Loucy (cell line): ENCODE measurements around the gene RGS9.
"Not testable (repeated sequence)": the region's sequence is repeated elsewhere in the genome, so short reads cannot be mapped to it uniquely, and the experiment has no call there.

ENCODE experiments used
- H2AFZ ChIP-seq: fragments of 200-600 bp; sonication (generic); 2 replicates; pipeline ENCODE4 v1.6.0; 2016; ENCODE audit warnings: antibody characterized with exemption, mild to moderate bottlenecking, low read length, moderate library complexity
- H3F3A ChIP-seq: fragments of 200-600 bp; 2 replicates; pipeline ENCODE4 v1.6.0; 2016; ENCODE audit warnings: antibody characterized with exemption, low read depth, mild to moderate bottlenecking
- H3K27me3 ChIP-seq: fragments of 200-600 bp; sonication (generic); 2 replicates; pipeline ENCODE4 v1.6.1; 2014; ENCODE audit warnings: low read length, mild to moderate bottlenecking; ENCODE audit not compliant: insufficient read depth, poor library complexity, severe bottlenecking
- H3K36me3 ChIP-seq: fragments of 200-600 bp; sonication (generic); 2 replicates; pipeline ENCODE4 v1.6.1; 2016; ENCODE audit warnings: low read length; ENCODE audit not compliant: insufficient read depth
- H3K4me1 ChIP-seq: fragments of 200-600 bp; sonication (generic); 2 replicates; pipeline ENCODE4 v1.5.1; 2014; ENCODE audit warnings: low read length, mild to moderate bottlenecking; ENCODE audit not compliant: insufficient read depth, poor library complexity, severe bottlenecking
- H3K4me2 ChIP-seq: fragments of 200-600 bp; sonication (generic); 2 replicates; pipeline ENCODE4 v1.6.0; 2014; ENCODE audit warnings: antibody characterized with exemption, low read length, low read depth, mild to moderate bottlenecking; ENCODE audit not compliant: poor library complexity, severe bottlenecking
- H3K4me3 ChIP-seq: fragments of 200-600 bp; sonication (generic); 2 replicates; pipeline ENCODE4 v1.5.1; 2014; ENCODE audit warnings: low read length, mild to moderate bottlenecking, mixed read lengths; ENCODE audit not compliant: poor library complexity, severe bottlenecking
- H3K79me2 ChIP-seq: fragments of 200-600 bp; sonication (generic); 2 replicates; pipeline ENCODE4 v1.6.1; 2014; ENCODE audit warnings: low read length; ENCODE audit not compliant: insufficient read depth
- H3K9ac ChIP-seq: fragments of 200-600 bp; sonication (generic); 2 replicates; pipeline ENCODE4 v1.6.0; 2014; ENCODE audit warnings: mild to moderate bottlenecking, low read depth, low read length, moderate library complexity; ENCODE audit not compliant: poor library complexity, severe bottlenecking
- H3K9me2 ChIP-seq: fragments of 200-600 bp; sonication (generic); replicated peaks from 2 replicates; pipeline ENCODE4 v1.6.1; 2016; ENCODE audit warnings: low read depth, low read length, mixed read lengths
- H3K9me3 ChIP-seq: fragments of 200-600 bp; sonication (generic); 2 replicates; pipeline ENCODE4 v1.6.1; 2014; ENCODE audit warnings: mild to moderate bottlenecking, antibody characterized with exemption, low read length, low read depth; ENCODE audit not compliant: insufficient read depth
- H4K20me1 ChIP-seq: fragments of 200-600 bp; sonication (generic); 2 replicates; pipeline ENCODE4 v1.6.0; 2014; ENCODE audit warnings: antibody characterized with exemption, low read length, mild to moderate bottlenecking; ENCODE audit not compliant: insufficient read depth, poor library complexity, severe bottlenecking
- CTCF ChIP-seq: fragments of 200-600 bp; sonication (generic); conservative IDR thresholded peaks from 2 replicates; pipeline ENCODE4 v1.5.1; 2014; ENCODE audit warnings: mild to moderate bottlenecking, antibody characterized with exemption, low read length
- EZH2phosphoT487 ChIP-seq: fragments of 200-600 bp; IDR thresholded peaks from 2 replicates; pipeline ENCODE4 v1.6.1; 2018; ENCODE audit warnings: antibody characterized with exemption, mild to moderate bottlenecking, moderate library complexity, borderline replicate concordance

The RGS9 gene

GRCh38 chr17:65176646-65177409, 39.7 kb downstream of the RGS9 start:
- TF ChIP-seq CTCF (no peak), EZH2phosphoT487 (no peak)
- H3F3A ChIP-seq: peaks cover 22% of the 10 kb centered on the region; the same call in 1 of the 2 replicates
- H3K9me2 ChIP-seq: no peaks in the 10 kb centered on the region
- H3K4me2 ChIP-seq: no peak overlapping the region
- H2AFZ ChIP-seq: no peak overlapping the region
- H3K4me3 ChIP-seq: no peak overlapping the region
- no peaks in the 10 kb centered on the region for H3K27me3 ChIP-seq
- H3K36me3 ChIP-seq: no peaks in the 10 kb centered on the region
- H3K9me3 ChIP-seq: no peaks in the 10 kb centered on the region
- peaks cover 10% of the 10 kb centered on the region; the same call in 1 of the 2 replicates for H3K79me2 ChIP-seq
- no peaks in the 10 kb centered on the region for H4K20me1 ChIP-seq
- H3K9ac ChIP-seq: no peak overlapping the region
- peaks cover 79% of the 10 kb centered on the region for H3K4me1 ChIP-seq

- H3K9me3 ChIP-seq: no peaks in the 10 kb centered on the region
- no peaks in the 10 kb centered on the region for H3K27me3 ChIP-seq
- H4K20me1 ChIP-seq: no peaks in the 10 kb centered on the region
- H3K4me1 ChIP-seq: peaks cover 79% of the 10 kb centered on the region
- TF ChIP-seq CTCF (no peak), EZH2phosphoT487 (no peak)
- H3K9me2 ChIP-seq: no peaks in the 10 kb centered on the region
- no peak overlapping the region for H2AFZ ChIP-seq
- no peak overlapping the region for H3K4me3 ChIP-seq
- H3K79me2 ChIP-seq: peaks cover 10% of the 10 kb centered on the region; the same call in 1 of the 2 replicates
- H3K4me2 ChIP-seq: no peak overlapping the region
- H3F3A ChIP-seq: peaks cover 22% of the 10 kb centered on the region; the same call in 1 of the 2 replicates
- H3K36me3 ChIP-seq: no peaks in the 10 kb centered on the region
- no peak overlapping the region for H3K9ac ChIP-seq
Measured at GRCh38 chr17:65177901-65178300, 40.7 kb downstream of the RGS9 start.

- Histone ChIP-seq H3K4me2 (peak overlapping the region; percentile 86), H3F3A (peaks cover 14% of the 10 kb centered on the region; the same call in 1 of the 2 replicates), H3K9ac (peak overlapping the region; percentile 68), H3K4me3 (peak overlapping the region; percentile 68), H3K4me1 (peaks cover 76% of the 10 kb centered on the region)
- H3K36me3 ChIP-seq, H3K79me2 ChIP-seq, H2AFZ ChIP-seq, H3K9me3 ChIP-seq, H3K27me3 ChIP-seq, H3K9me2 ChIP-seq, H4K20me1 ChIP-seq: not testable (repeated sequence)
Measured at GRCh38 chr17:65180276-65180675, 43.1 kb downstream of the RGS9 start.

GRCh38 chr17:65180752-65181236, 43.6 kb downstream of the RGS9 start:
- H3K4me1 ChIP-seq: peaks cover 79% of the 10 kb centered on the region
- peaks cover 14% of the 10 kb centered on the region; the same call in 1 of the 2 replicates for H3F3A ChIP-seq
- H3K27me3 ChIP-seq, H2AFZ ChIP-seq, H4K20me1 ChIP-seq, H3K9me2 ChIP-seq, H3K9me3 ChIP-seq, H3K79me2 ChIP-seq, H3K36me3 ChIP-seq: not testable (repeated sequence)
- H3K4me2 ChIP-seq: peak overlapping the region; percentile 86
- H3K4me3 ChIP-seq: peak overlapping the region; percentile 68
- peak overlapping the region; percentile 68 for H3K9ac ChIP-seq
